Parathyroid adenoma (tissue), 2 donors: Measurements from ENCODE around the gene RTL1.

Source experiments
- H2AFZ ChIP-seq: fragments of 300-600 bp; sonication (generic); one replicate; pipeline ENCODE4 v1.7.0; 2017; ENCODE audit warnings: antibody characterized with exemption, mild to moderate bottlenecking
- H3K27ac ChIP-seq: fragments of 300-600 bp; sonication (generic); one replicate; pipeline ENCODE4 v1.7.0; 2017
- H3K27me3 ChIP-seq: fragments of 300-600 bp; sonication (generic); one replicate; pipeline ENCODE4 v1.7.0; 2017; ENCODE audit warnings: low read length; ENCODE audit not compliant: control insufficient read depth, insufficient read depth
- H3K36me3 ChIP-seq: fragments of 300-600 bp; sonication (generic); one replicate; pipeline ENCODE4 v1.7.0; 2017; ENCODE audit warnings: low read length; ENCODE audit not compliant: control insufficient read depth, insufficient read depth
- H3K4me1 ChIP-seq: fragments of 300-600 bp; sonication (generic); one replicate; pipeline ENCODE4 v1.7.0; 2017; ENCODE audit warnings: control low read depth
- H3K4me2 ChIP-seq: fragments of 300-600 bp; sonication (generic); one replicate; pipeline ENCODE4 v1.7.0; 2017; ENCODE audit warnings: low read length
- H3K4me3 ChIP-seq: fragments of 300-600 bp; sonication (generic); one replicate; pipeline ENCODE4 v1.7.0; 2017; ENCODE audit warnings: low read depth, low read length
- H3K79me2 ChIP-seq: fragments of 300-600 bp; sonication (generic); one replicate; pipeline ENCODE4 v1.7.0; 2017; ENCODE audit warnings: control low read depth
- H3K9ac ChIP-seq: fragments of 300-600 bp; sonication (generic); one replicate; pipeline ENCODE4 v1.7.0; 2017; ENCODE audit warnings: mild to moderate bottlenecking
- H3K9me3 ChIP-seq: fragments of 300-600 bp; sonication (generic); one replicate; pipeline ENCODE4 v1.7.0; 2017; ENCODE audit warnings: low read length; ENCODE audit not compliant: control insufficient read depth
- CTCF ChIP-seq: fragments of 300-600 bp; sonication (generic); IDR thresholded peaks from one replicate; pipeline ENCODE4 v1.7.0; 2017; ENCODE audit warnings: antibody characterized with exemption, mild to moderate bottlenecking
- donor health status: primary hyperparathyroidism.

Gene RTL1

GRCh38 chr14:100883789-100884101 lies 19.8 kb downstream of the RTL1 start:
- H3K4me1 ChIP-seq, result no peaks in the 10 kb centered on the region
- H3K27ac ChIP-seq, result no peak overlapping the region
- H3K4me3 ChIP-seq, result no peak overlapping the region
- H3K79me2 ChIP-seq, result no peaks in the 10 kb centered on the region
- no peak overlapping the region for H3K4me2 ChIP-seq
- TF ChIP-seq CTCF, result no peak
- no peak overlapping the region for H3K9ac ChIP-seq
- no peaks in the 10 kb centered on the region for H3K36me3 ChIP-seq
- H3K27me3 ChIP-seq, result no peaks in the 10 kb centered on the region
- no peak overlapping the region for H2AFZ ChIP-seq
- no peaks in the 10 kb centered on the region for H3K9me3 ChIP-seq

- no peak overlapping the region for H3K4me3 ChIP-seq
- no peak overlapping the region for H3K9ac ChIP-seq
- no peaks in the 10 kb centered on the region for H3K9me3 ChIP-seq
- no peaks in the 10 kb centered on the region for H3K36me3 ChIP-seq
- no peak overlapping the region for H3K27ac ChIP-seq
- no peaks in the 10 kb centered on the region for H3K4me1 ChIP-seq
- H3K27me3 ChIP-seq, result no peaks in the 10 kb centered on the region
- H2AFZ ChIP-seq, result no peak overlapping the region
- H3K4me2 ChIP-seq, result no peak overlapping the region
- TF ChIP-seq CTCF, result no peak
- no peaks in the 10 kb centered on the region for H3K79me2 ChIP-seq
Observed at GRCh38 chr14:100882991-100883788, 20.3 kb downstream of the RTL1 start.

- no peaks in the 10 kb centered on the region for H3K27me3 ChIP-seq
- no peaks in the 10 kb centered on the region for H3K4me1 ChIP-seq
- H3K9me3 ChIP-seq, result no peaks in the 10 kb centered on the region
- H3K27ac ChIP-seq, result no peak overlapping the region
- H3K36me3 ChIP-seq, result no peaks in the 10 kb centered on the region
- H3K4me3 ChIP-seq, result no peak overlapping the region
- no peak overlapping the region for H3K9ac ChIP-seq
- no peaks in the 10 kb centered on the region for H3K79me2 ChIP-seq
- no peak for TF ChIP-seq CTCF
- H3K4me2 ChIP-seq, result no peak overlapping the region
- no peak overlapping the region for H2AFZ ChIP-seq
Observed at GRCh38 chr14:100882026-100882967, 21.2 kb downstream of the RTL1 start.

- no peak for TF ChIP-seq CTCF
- Histone ChIP-seq H3K27ac (no peak overlapping the region), H3K4me2 (no peak overlapping the region), H3K4me3 (no peak overlapping the region), H3K9me3 (no peaks in the 10 kb centered on the region), H3K36me3 (no peaks in the 10 kb centered on the region), H3K9ac (no peak overlapping the region), H3K27me3 (no peaks in the 10 kb centered on the region), H3K79me2 (no peaks in the 10 kb centered on the region), H3K4me1 (no peaks in the 10 kb centered on the region), H2AFZ (no peak overlapping the region)
Observed at GRCh38 chr14:100881211-100882025, 22.1 kb downstream of the RTL1 start.
